Measurements from ENCODE around the gene BTN3A1. TPM values are rescaled to one million over a fixed set of nuclear protein-coding genes. Genes with fewer than 3 reads are reported as not detected.
"Not testable (repeated sequence)": the region's sequence is repeated elsewhere in the genome, so short reads cannot be mapped to it uniquely, and the experiment has no call there.

The BTN3A1 gene
- total RNA-seq, 2 experiments from 2014 or later: 33.3 to 33.4 TPM

DNA sequence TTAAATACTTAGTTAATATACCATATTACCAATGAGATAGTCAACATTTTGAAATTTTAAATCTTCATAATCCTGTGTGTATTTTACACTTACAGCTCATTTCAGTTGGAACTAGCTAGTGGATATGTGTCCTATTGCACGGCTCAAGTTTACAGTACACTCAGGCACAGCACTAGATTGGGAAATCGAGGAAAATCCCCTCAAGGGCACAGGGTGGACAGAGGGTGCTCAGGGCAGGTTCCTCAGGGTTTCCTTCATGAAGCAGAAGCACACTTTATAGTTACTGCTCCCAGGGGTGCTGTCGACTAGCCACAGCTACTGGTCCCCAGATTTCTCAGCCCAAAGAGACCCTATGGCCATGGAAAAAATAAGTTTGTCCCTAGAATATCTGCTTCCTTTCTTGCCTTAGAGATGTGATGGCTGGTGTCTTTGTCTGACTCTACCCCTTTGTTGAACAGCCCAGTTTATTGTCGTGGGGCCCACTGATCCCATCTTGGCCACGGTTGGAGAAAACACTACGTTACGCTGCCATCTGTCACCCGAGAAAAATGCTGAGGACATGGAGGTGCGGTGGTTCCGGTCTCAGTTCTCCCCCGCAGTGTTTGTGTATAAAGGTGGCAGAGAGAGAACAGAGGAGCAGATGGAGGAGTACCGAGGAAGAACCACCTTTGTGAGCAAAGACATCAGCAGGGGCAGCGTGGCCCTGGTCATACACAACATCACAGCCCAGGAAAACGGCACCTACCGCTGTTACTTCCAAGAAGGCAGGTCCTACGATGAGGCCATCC lies 57.1 kb downstream of the BTN3A1 start:
- Histone ChIP-seq H4K20me1 (ENCODE audit: insufficient read depth, low read length) (no peaks in the 10 kb centered on the region), H3K9me3 (ENCODE audit: low read length) (no peaks in the 10 kb centered on the region), H3K27ac (ENCODE audit: low read depth, low read length, poor library complexity, severe bottlenecking) (no peak overlapping the region), H3K4me2 (ENCODE audit: low read length) (peak overlapping the region; percentile 60), H3K9me2 (ENCODE audit: insufficient read depth, low read length) (no peaks in the 10 kb centered on the region), H3K79me2 (ENCODE audit: insufficient read depth, low read depth, low read length) (peaks cover 41% of the 10 kb centered on the region; the same call in 1 of the 2 replicates), H3K36me3 (ENCODE audit: insufficient read depth, low read length) (peaks cover 50% of the 10 kb centered on the region), H3K4me3 (ENCODE audit: low read depth, low read length, poor library complexity, severe bottlenecking) (peak overlapping the region; percentile 76), H3K4me1 (ENCODE audit: insufficient read depth, low read length, poor library complexity, severe bottlenecking) (peaks cover 48% of the 10 kb centered on the region), H2AFZ (ENCODE audit: low read length) (no peak overlapping the region)
- TF ChIP-seq EZH2phosphoT487 (IDR thresholded peaks at IDR 0.05; ENCODE audit: borderline replicate concordance, low read depth, low read length) (no peak), CTCF (conservative IDR thresholded peaks at IDR 0.05; ENCODE audit: low read length) (no peak)
- BruUV-seq (replicated peaks): no TSS peak
- no peak for DNase-seq (ENCODE audit: low spot score)
- CTCF ChIA-PET (ENCODE audit: unreplicated experiment): no interaction called here
- intact Hi-C loops (cut with micrococcal nuclease; ENCODE audit: unreplicated experiment): loop anchor here (2.0 kb wide), 1 partner anchor 62 kb away; no protein-coding TSS in a partner anchor
- POLR2A ChIA-PET: interaction anchor here (0.6 kb wide), 1 partner anchor 38 kb away, joined by 3 read pairs; no protein-coding TSS in a partner anchor

DNA sequence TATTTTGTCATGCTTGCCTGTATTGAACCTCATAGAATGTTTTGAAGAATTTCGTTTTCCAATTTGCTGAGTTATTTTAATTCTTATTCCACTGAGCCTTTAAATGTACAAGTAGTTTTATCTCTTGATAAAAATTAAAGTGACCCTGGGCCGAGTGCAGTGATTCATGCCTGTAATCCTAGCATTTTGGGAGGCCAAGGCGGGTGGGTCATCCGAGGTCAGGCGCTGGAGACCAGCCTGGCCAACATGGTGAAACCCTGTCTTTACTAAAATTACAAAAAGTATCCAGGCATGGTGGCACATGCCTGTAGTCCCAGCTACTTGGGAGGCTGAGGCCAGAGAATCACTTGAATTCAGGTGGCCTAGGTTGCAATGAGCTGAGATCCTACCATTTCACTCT lies 59.3 kb downstream of the BTN3A1 start:
- POLR2A ChIA-PET: interaction anchor here (0.8 to 1.6 kb wide), 3 partner anchors 11 to 36 kb away, joined by 3 to 4 read pairs (median 4); no protein-coding TSS in a partner anchor
- Histone ChIP-seq H3K79me2 (ENCODE audit: insufficient read depth, low read depth, low read length) (peaks cover 41% of the 10 kb centered on the region; the same call in 1 of the 2 replicates), H3K36me3 (ENCODE audit: insufficient read depth, low read length) (peaks cover 71% of the 10 kb centered on the region), H3K4me1 (ENCODE audit: insufficient read depth, low read length, poor library complexity, severe bottlenecking) (peaks cover 35% of the 10 kb centered on the region), H3K4me3 (ENCODE audit: low read depth, low read length, poor library complexity, severe bottlenecking) (peak overlapping the region; percentile 1), H3K4me2 (ENCODE audit: low read length) (peak overlapping the region; percentile 0; the same call in 1 of the 2 replicates)
- H3K9me2 ChIP-seq (ENCODE audit: insufficient read depth, low read length); H4K20me1 ChIP-seq (ENCODE audit: insufficient read depth, low read length); DNase-seq (ENCODE audit: low spot score); H2AFZ ChIP-seq (ENCODE audit: low read length); intact Hi-C loops (cut with micrococcal nuclease; ENCODE audit: unreplicated experiment); H3K9me3 ChIP-seq (ENCODE audit: low read length); CTCF ChIA-PET (ENCODE audit: unreplicated experiment); BruUV-seq (replicated peaks); H3K27ac ChIP-seq (ENCODE audit: low read depth, low read length, poor library complexity, severe bottlenecking): not testable (repeated sequence)

DNA sequence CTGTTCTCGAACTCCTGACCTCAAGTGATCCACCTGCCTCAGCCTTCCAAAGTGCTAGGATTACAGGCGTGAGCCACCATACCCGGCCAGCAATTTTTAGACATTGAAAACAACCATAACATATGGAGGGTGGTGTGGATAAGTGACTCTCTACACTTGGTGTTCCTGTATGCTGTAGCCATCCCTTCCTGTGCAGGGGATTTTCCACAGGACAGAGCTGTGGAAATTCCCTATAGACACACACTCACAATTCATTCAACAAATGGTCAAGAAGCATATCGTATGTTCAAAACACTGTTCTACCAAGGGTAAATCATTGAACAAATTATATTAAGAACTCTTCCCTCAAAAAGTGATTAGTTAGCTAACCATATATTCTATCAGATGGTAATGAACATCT lies 61.9 kb downstream of the BTN3A1 start:
- H3K4me3 ChIP-seq (ENCODE audit: low read depth, low read length, poor library complexity, severe bottlenecking): no peak overlapping the region
- POLR2A ChIA-PET: interaction anchor here (0.7 to 1.7 kb wide), 3 partner anchors 8 to 18 kb away, joined by 4 to 7 read pairs (median 4); no protein-coding TSS in a partner anchor
- H3K9me2 ChIP-seq (ENCODE audit: insufficient read depth, low read length): no peaks in the 10 kb centered on the region
- no peak overlapping the region for H3K27ac ChIP-seq (ENCODE audit: low read depth, low read length, poor library complexity, severe bottlenecking)
- H3K4me1 ChIP-seq (ENCODE audit: insufficient read depth, low read length, poor library complexity, severe bottlenecking): peaks cover 33% of the 10 kb centered on the region
- TF ChIP-seq EZH2phosphoT487 (IDR thresholded peaks at IDR 0.05; ENCODE audit: borderline replicate concordance, low read depth, low read length): no peak
- no peak for TF ChIP-seq CTCF (conservative IDR thresholded peaks at IDR 0.05; ENCODE audit: low read length)
- peaks cover 97% of the 10 kb centered on the region for H3K36me3 ChIP-seq (ENCODE audit: insufficient read depth, low read length)
- intact Hi-C loops (cut with micrococcal nuclease; ENCODE audit: unreplicated experiment): no loop called here
- no peak overlapping the region for H3K4me2 ChIP-seq (ENCODE audit: low read length)
- H3K79me2 ChIP-seq (ENCODE audit: insufficient read depth, low read depth, low read length): peaks cover 27% of the 10 kb centered on the region; the same call in 1 of the 2 replicates
- DNase-seq (ENCODE audit: low spot score): no peak
- CTCF ChIA-PET (ENCODE audit: unreplicated experiment): no interaction called here
- no peaks in the 10 kb centered on the region for H3K9me3 ChIP-seq (ENCODE audit: low read length)
- H4K20me1 ChIP-seq (ENCODE audit: insufficient read depth, low read length): no peaks in the 10 kb centered on the region
- no TSS peak for BruUV-seq (replicated peaks)
- no peak overlapping the region for H2AFZ ChIP-seq (ENCODE audit: low read length)

Data from OCI-LY7 (cell line).